Ishikawa (cell line): ENCODE data around the gene KCNE5.

ENCODE experiments used
- EGR1 ChIP-seq: IDR thresholded peaks from 2 replicates; pipeline ENCODE4 v1.6.1; 2012
- EP300 ChIP-seq: IDR thresholded peaks from 2 replicates; pipeline ENCODE4 v1.6.1; 2012; ENCODE audit warnings: borderline replicate concordance
- NFIC ChIP-seq: IDR thresholded peaks from 2 replicates; pipeline ENCODE4 v1.6.1; 2012
- RAD21 ChIP-seq: IDR thresholded peaks from 2 replicates; pipeline ENCODE4 v1.6.1; 2012; ENCODE audit warnings: low read depth
- YY1 ChIP-seq: IDR thresholded peaks from 2 replicates; pipeline ENCODE4 v1.6.1; 2012; ENCODE audit warnings: low read depth

DNA sequence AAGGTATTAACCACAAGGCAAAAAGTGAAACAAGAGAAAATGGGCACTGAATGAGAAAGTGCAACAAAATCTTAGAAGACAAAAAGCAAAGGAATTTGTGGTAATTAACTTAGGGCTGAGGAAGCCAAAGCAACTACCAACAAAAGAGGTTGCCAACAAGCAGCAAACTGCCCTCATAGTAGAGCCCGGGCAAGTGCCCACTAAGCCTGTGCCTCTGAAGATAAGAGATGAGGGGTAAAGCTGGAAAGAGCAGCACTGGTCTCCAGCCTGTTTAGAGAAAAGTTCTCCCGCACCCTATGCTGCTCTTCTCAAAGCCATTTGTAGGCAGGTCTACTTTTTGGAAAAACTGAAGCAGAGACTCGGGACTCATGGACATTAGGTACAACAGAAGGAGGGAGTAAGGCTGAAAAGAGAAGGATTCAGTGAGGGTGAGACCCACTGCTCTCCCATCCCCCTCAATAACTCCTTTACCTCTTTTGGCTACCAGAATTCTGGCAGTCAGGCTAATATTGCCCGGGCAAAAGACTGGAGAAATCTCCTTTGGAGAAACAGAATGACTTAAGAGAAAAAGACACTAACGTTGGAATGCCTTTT, 29.6 kb upstream of the KCNE5 start:
- TF ChIP-seq NFIC = no peak
- no peak for TF ChIP-seq YY1
- no peak for TF ChIP-seq EGR1
- TF ChIP-seq EP300 = no peak
- TF ChIP-seq RAD21 = no peak
